Common myeloid progenitor, CD34-positive (primary cell): ENCODE measurements around the gene KRTAP2-1.
"Not testable (repeated sequence)": the region's sequence is repeated elsewhere in the genome, so short reads cannot be mapped to it uniquely, and the experiment has no call there.

Experiments used
- CTCF ChIA-PET: fragments of 350-600 bp; sonication (Branson Sonifier 250); formaldehyde crosslinking; loops from one replicate; lab custom pipeline; 2021; ENCODE audit warnings: antibody characterized with exemption; lab: Charles Lee
- POLR2A ChIA-PET: fragments of 350-600 bp; sonication (Branson Sonifier 250); formaldehyde crosslinking; loops from one replicate; lab custom pipeline; 2021; ENCODE audit warnings: antibody characterized with exemption; lab: Charles Lee
- DNase-seq, 3 donors: peaks; one replicate each; pipeline versions ENCODE4 v3.0.0 to v3.0.0-alpha.2; 2013
- H3K27ac ChIP-seq, 2 experiments: 1 replicate in 1 of 2; 2 replicates in 1 of 2; pipeline ENCODE4 v1.7.0; 2013; ENCODE audit warnings: inconsistent platforms in 2 of 2, low read length in 2 of 2, mild to moderate bottlenecking in 2 of 2, low read depth in 1 of 2, moderate library complexity in 1 of 2; ENCODE audit not compliant: severe bottlenecking in 2 of 2, insufficient read depth in 1 of 2, poor library complexity in 1 of 2
- H3K27me3 ChIP-seq, 5 experiments: replicated peaks in 2 of 5; 1 replicate in 3 of 5; 2 replicates in 2 of 5; pipeline versions ENCODE4 v1.6.1 to v1.7.0; 2013; ENCODE audit warnings: low read length in 4 of 5, mild to moderate bottlenecking in 2 of 5, moderate library complexity in 2 of 5, inconsistent platforms in 1 of 5; ENCODE audit not compliant: insufficient read depth in 5 of 5, control insufficient read depth in 4 of 5
- H3K36me3 ChIP-seq, 4 experiments: 1 replicate in 2 of 4; 2 replicates in 2 of 4; pipeline versions ENCODE4 v1.6.1 to v1.7.0; 2013; ENCODE audit warnings: low read length in 3 of 4, control low read depth in 1 of 4, mild to moderate bottlenecking in 1 of 4; ENCODE audit not compliant: control insufficient read depth in 4 of 4, insufficient read depth in 4 of 4
- H3K4me1 ChIP-seq, 4 experiments: 1 replicate in 3 of 4; 2 replicates in 1 of 4; pipeline versions ENCODE4 v1.6.1 to v1.7.1; 2013; ENCODE audit warnings: low read length in 3 of 4, mild to moderate bottlenecking in 3 of 4, control low read depth in 1 of 4, inconsistent platforms in 1 of 4, moderate library complexity in 1 of 4; ENCODE audit not compliant: control insufficient read depth in 4 of 4, insufficient read depth in 4 of 4; ENCODE audit errors: control extremely low read depth in 1 of 4
- H3K4me3 ChIP-seq, 7 experiments: 1 replicate in 4 of 7; 2 replicates in 3 of 7; pipeline versions ENCODE4 v1.5.1 to v1.7.0; 2013; ENCODE audit warnings: mild to moderate bottlenecking in 7 of 7, low read length in 6 of 7, moderate library complexity in 6 of 7, inconsistent platforms in 2 of 7, low read depth in 2 of 7, control low read depth in 1 of 7; ENCODE audit not compliant: insufficient read depth in 4 of 7, control insufficient read depth in 1 of 7; ENCODE audit errors: extremely low read depth in 1 of 7
- H3K9me3 ChIP-seq, 5 experiments: 1 replicate in 4 of 5; 2 replicates in 1 of 5; pipeline versions ENCODE4 v1.6.1 to v1.7.1; 2013; ENCODE audit warnings: low read length in 4 of 5, mild to moderate bottlenecking in 2 of 5, inconsistent platforms in 1 of 5, low read depth in 1 of 5, moderate library complexity in 1 of 5; ENCODE audit not compliant: control insufficient read depth in 4 of 5, insufficient read depth in 2 of 5; ENCODE audit errors: control extremely low read depth in 1 of 5
- WGBS: methylation state at CpG from one replicate; pipeline ENCODE4 v1.1.5; 2013; ENCODE audit not compliant: insufficient coverage; 5-methylcytosine and 5-hydroxymethylcytosine counted together

The KRTAP2-1 gene

GRCh38 chr17:41004397-41004796 is 42.7 kb downstream of the KRTAP2-1 start:
- H3K36me3 ChIP-seq = no peaks in the 10 kb centered on the region
- no peak for DNase-seq
- no peak overlapping the region for H3K27ac ChIP-seq
- ChIA-PET CTCF (no interaction called here), POLR2A (no interaction called here)
- H3K9me3 ChIP-seq = no peaks in the 10 kb centered on the region
- H3K4me3 ChIP-seq = no peak overlapping the region
- H3K4me1 ChIP-seq = no peaks in the 10 kb centered on the region
- WGBS = 94% methylated on average over 3 of the region's 3 CpGs
- H3K27me3 ChIP-seq = no peaks in the 10 kb centered on the region

- POLR2A ChIA-PET = no interaction called here
- H3K4me3 ChIP-seq = no peak overlapping the region
- CTCF ChIA-PET = no interaction called here
- 100% methylated on average over 2 of the region's 4 CpGs for WGBS
- H3K4me1 ChIP-seq = no peaks in the 10 kb centered on the region
- H3K36me3 ChIP-seq = no peaks in the 10 kb centered on the region
- no peak overlapping the region for H3K27ac ChIP-seq
- H3K9me3 ChIP-seq = no peaks in the 10 kb centered on the region
- DNase-seq = no peak
- no peaks in the 10 kb centered on the region for H3K27me3 ChIP-seq
These were observed 43.2 kb downstream of the KRTAP2-1 start for GRCh38 chr17:41003926-41004325.

GRCh38 chr17:41002814-41003213 is 44.3 kb downstream of the KRTAP2-1 start:
- H3K9me3 ChIP-seq = no peaks in the 10 kb centered on the region
- CTCF ChIA-PET = no interaction called here
- H3K27ac ChIP-seq = no peak overlapping the region
- H3K36me3 ChIP-seq = no peaks in the 10 kb centered on the region
- no peak for DNase-seq
- H3K27me3 ChIP-seq = no peaks in the 10 kb centered on the region
- H3K4me1 ChIP-seq = no peaks in the 10 kb centered on the region
- H3K4me3 ChIP-seq = no peak overlapping the region
- POLR2A ChIA-PET = no interaction called here
- WGBS = 98% methylated on average over 4 of the region's 5 CpGs

- H3K27ac ChIP-seq = no peak overlapping the region
- no peaks in the 10 kb centered on the region for H3K36me3 ChIP-seq
- POLR2A ChIA-PET = no interaction called here
- H3K9me3 ChIP-seq = no peaks in the 10 kb centered on the region
- no peak overlapping the region for H3K4me3 ChIP-seq
- 100% methylated on average over 3 of the region's 4 CpGs for WGBS
- no peaks in the 10 kb centered on the region for H3K4me1 ChIP-seq
- peaks cover 0 to 7% (median 5%) of the 10 kb centered on the region in 5 experiments for H3K27me3 ChIP-seq
- DNase-seq = no peak
- CTCF ChIA-PET = no interaction called here
These were observed 45.3 kb downstream of the KRTAP2-1 start for GRCh38 chr17:41001795-41002194.

GRCh38 chr17:40999563-40999962 is 47.6 kb downstream of the KRTAP2-1 start, which contains the start of gene KRTAP3-2:
Gene KRTAP3-2 (minus strand): TSS chr17:40999906. CDS start chr17:40999853, 53 bp downstream.
- H3K4me3 ChIP-seq, CTCF ChIA-PET, H3K9me3 ChIP-seq, DNase-seq, H3K27me3 ChIP-seq, H3K4me1 ChIP-seq, H3K36me3 ChIP-seq, H3K27ac ChIP-seq, POLR2A ChIA-PET: not testable (repeated sequence)
- 100% methylated on average over 4 of the region's 6 CpGs for WGBS

GRCh38 chr17:40997361-40997760 is 49.8 kb downstream of the KRTAP2-1 start:
- Histone ChIP-seq H3K27me3 (peaks cover 0 to 9% (median 5%) of the 10 kb centered on the region in 5 experiments), H3K4me1 (no peaks in the 10 kb centered on the region), H3K4me3 (no peak overlapping the region), H3K9me3 (no peaks in the 10 kb centered on the region), H3K27ac (no peak overlapping the region), H3K36me3 (no peaks in the 10 kb centered on the region)
- no peak for DNase-seq
- CTCF ChIA-PET = no interaction called here
- POLR2A ChIA-PET = no interaction called here
- WGBS = 100% methylated on average over 2 of the region's 2 CpGs

GRCh38 chr17:40996829-40997228 is 50.3 kb downstream of the KRTAP2-1 start:
- no peaks in the 10 kb centered on the region for H3K36me3 ChIP-seq
- no peaks in the 10 kb centered on the region for H3K4me1 ChIP-seq
- WGBS = 86% methylated on average over 1 of the region's 4 CpGs
- H3K27me3 ChIP-seq = peaks cover 0 to 9% (median 5%) of the 10 kb centered on the region in 5 experiments
- no peaks in the 10 kb centered on the region for H3K9me3 ChIP-seq
- H3K4me3 ChIP-seq = no peak overlapping the region
- ChIA-PET POLR2A (no interaction called here), CTCF (interaction anchor here (0.7 kb wide), 1 partner anchor 498 kb away, joined by 3 read pairs; no protein-coding TSS in a partner anchor)
- H3K27ac ChIP-seq = no peak overlapping the region
- DNase-seq = no peak
